ENCODE measurements around the gene NECAP2. TPM values are rescaled to one million over a fixed set of nuclear protein-coding genes. Genes with fewer than 3 reads are reported as not detected.

Gene NECAP2
- total and polyA plus RNA-seq, 5 donors from 2014 or later: 147 to 323 (median 300) TPM

DNA sequence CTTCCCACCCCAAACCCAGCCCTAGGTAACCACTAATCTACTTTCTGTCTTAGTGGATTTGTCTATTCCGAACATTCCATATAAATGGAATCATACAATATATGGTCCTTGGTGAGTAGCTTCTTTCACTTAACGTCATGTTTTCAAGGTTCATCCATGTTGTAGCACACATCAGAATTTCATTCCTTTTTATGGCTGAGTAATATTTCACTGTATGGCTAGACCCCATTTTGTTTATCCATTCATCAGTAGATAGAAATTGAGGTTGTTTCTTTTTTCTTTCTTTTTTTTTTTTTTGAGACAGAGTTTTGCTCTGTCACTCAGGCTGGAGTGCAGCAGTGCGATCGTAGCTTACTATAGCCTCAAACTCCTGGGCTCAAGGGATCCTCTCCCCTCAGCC is 6.5 kb upstream of the NECAP2 start:
- Mint-ChIP-seq H3K36me3 (no peaks in the 10 kb centered on the region), H3K4me3 (no peak overlapping the region), H3K27me3 (peaks cover 15% of the 10 kb centered on the region), H3K9me3 (no peaks in the 10 kb centered on the region), H3K27ac (no peak overlapping the region), H3K4me1 (peaks cover 0 to 2% (median 0%) of the 10 kb centered on the region in 4 donors)
- Histone ChIP-seq H3K27me3 (ENCODE audit: control insufficient read depth, insufficient read depth, low read length) (no peaks in the 10 kb centered on the region), H3K27ac (ENCODE audit: insufficient read depth, low read length, poor library complexity, severe bottlenecking) (no peak overlapping the region), H3K9me3 (ENCODE audit: control insufficient read depth in 2 of 2, low read length in 2 of 2) (no peaks in the 10 kb centered on the region), H3K36me3 (ENCODE audit: control insufficient read depth, insufficient read depth, low read length) (no peaks in the 10 kb centered on the region), H3K4me3 (ENCODE audit: low read depth, low read length) (no peak overlapping the region), H3K4me1 (ENCODE audit: control insufficient read depth, insufficient read depth, low read length, poor library complexity, severe bottlenecking) (no peaks in the 10 kb centered on the region)
- no peak for ATAC-seq (ENCODE audit: low read depth in 2 of 2)
- DNase-seq: no peak

DNA sequence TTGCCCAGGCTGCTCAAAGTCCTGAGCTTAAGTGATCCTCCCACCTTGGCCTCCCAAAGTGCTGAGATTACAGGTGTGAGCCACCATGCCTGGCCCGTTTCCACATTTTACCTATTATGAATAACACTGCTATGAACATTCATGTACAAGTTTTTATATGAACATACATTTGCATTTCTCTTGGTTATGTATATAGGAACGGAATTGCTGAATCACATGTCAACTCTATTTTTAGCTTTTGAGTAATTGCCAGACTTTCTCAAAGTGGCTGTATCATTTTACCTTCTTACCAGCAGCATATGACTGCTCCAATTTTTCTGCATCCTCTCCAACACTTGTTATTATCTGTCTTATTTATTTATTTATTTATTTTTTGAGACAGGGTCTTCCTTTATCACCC is 6.0 kb upstream of the NECAP2 start:
- H3K4me3 Mint-ChIP-seq: no peak overlapping the region
- H3K4me1 Mint-ChIP-seq: peaks cover 0 to 2% (median 0%) of the 10 kb centered on the region in 4 donors
- Histone ChIP-seq H3K9me3 (ENCODE audit: control insufficient read depth in 2 of 2, low read length in 2 of 2) (no peaks in the 10 kb centered on the region), H3K4me1 (ENCODE audit: control insufficient read depth, insufficient read depth, low read length, poor library complexity, severe bottlenecking) (no peaks in the 10 kb centered on the region), H3K27ac (ENCODE audit: insufficient read depth, low read length, poor library complexity, severe bottlenecking) (no peak overlapping the region), H3K27me3 (ENCODE audit: control insufficient read depth, insufficient read depth, low read length) (no peaks in the 10 kb centered on the region), H3K4me3 (ENCODE audit: low read depth, low read length) (no peak overlapping the region), H3K36me3 (ENCODE audit: control insufficient read depth, insufficient read depth, low read length) (no peaks in the 10 kb centered on the region)
- H3K27me3 Mint-ChIP-seq: peaks cover 15% of the 10 kb centered on the region
- H3K36me3 Mint-ChIP-seq: no peaks in the 10 kb centered on the region
- no peak overlapping the region for H3K27ac Mint-ChIP-seq
- ATAC-seq (ENCODE audit: low read depth in 2 of 2) (no peak), DNase-seq (no peak)
- no peaks in the 10 kb centered on the region for H3K9me3 Mint-ChIP-seq

DNA sequence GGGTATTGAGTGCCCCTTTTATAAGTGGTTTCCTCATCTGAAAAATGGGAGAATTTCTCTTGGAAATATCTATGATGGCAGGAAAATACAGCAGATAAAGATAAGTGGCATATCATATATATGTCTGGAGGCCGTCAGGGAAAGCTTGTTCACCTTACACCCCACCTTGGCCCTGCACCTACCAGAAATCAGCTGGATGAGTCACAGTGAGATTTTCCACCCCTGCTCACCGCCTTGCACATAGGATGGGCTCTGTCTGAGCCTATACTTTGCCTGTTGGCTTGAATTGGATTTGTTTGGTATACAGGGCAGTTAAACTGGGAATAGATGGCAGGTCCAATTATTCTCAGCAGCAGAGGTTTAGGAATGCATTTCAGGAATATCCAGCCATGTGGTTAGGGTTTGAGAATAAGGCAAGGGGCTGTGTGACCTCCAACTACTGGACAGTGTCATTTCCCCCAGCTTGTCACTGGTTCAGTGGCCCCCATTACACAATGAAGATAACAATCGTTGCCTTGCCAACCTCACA is 3.5 kb upstream of the NECAP2 start, which contains the start of gene SPATA21:
Gene SPATA21 (minus strand): TSS at position 479 of the 529 bp plus-strand sequence. CDS start 6,053 bp downstream, outside the sequence.
- Mint-ChIP-seq H3K27me3 (peaks cover 15% of the 10 kb centered on the region), H3K4me3 (no peak within 1 kb of the TSS), H3K9me3 (no peaks in the 10 kb centered on the region), H3K27ac (no peak within 1 kb of the TSS), H3K36me3 (no peaks in the 10 kb centered on the region), H3K4me1 (peaks cover 5 to 16% (median 11%) of the 10 kb centered on the region in 4 donors)
- Histone ChIP-seq H3K27ac (ENCODE audit: insufficient read depth, low read length, poor library complexity, severe bottlenecking) (no peak within 1 kb of the TSS), H3K4me3 (ENCODE audit: low read depth, low read length) (no peak within 1 kb of the TSS), H3K4me1 (ENCODE audit: control insufficient read depth, insufficient read depth, low read length, poor library complexity, severe bottlenecking) (peaks cover 14% of the 10 kb centered on the region), H3K9me3 (ENCODE audit: control insufficient read depth in 2 of 2, low read length in 2 of 2) (no peaks in the 10 kb centered on the region), H3K36me3 (ENCODE audit: control insufficient read depth, insufficient read depth, low read length) (peaks cover under 1% of the 10 kb centered on the region), H3K27me3 (ENCODE audit: control insufficient read depth, insufficient read depth, low read length) (no peaks in the 10 kb centered on the region)
- DNase-seq (no peak), ATAC-seq (ENCODE audit: low read depth in 2 of 2) (no peak)

DNA sequence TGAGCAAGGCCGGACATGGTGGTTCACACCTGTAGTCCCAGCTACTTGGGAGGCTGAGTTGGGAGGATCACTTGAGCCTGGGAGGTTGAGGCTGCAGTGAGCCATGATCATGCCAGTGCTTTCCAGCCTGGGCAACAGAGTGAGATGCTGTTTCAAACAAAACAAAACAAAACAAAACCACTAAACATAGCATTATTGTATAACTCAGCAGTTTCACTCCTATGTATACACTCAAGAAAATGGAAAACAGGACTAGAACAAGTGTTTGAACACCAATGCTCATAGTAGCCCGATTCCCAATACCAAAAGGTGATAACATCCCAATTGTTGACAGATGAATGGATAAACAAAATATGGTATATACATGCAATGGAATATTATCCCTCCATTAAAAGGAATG is 2.0 kb upstream of the NECAP2 start:
- peaks cover 10% of the 10 kb centered on the region for H3K27me3 Mint-ChIP-seq
- no peaks in the 10 kb centered on the region for H3K27me3 ChIP-seq (ENCODE audit: control insufficient read depth, insufficient read depth, low read length)
- H3K9me3 ChIP-seq (ENCODE audit: control insufficient read depth in 2 of 2, low read length in 2 of 2): no peaks in the 10 kb centered on the region
- H3K4me3 Mint-ChIP-seq: peak overlapping the region in 2 of 4 donors; percentile 65 to 70
- no peak overlapping the region for H3K27ac ChIP-seq (ENCODE audit: insufficient read depth, low read length, poor library complexity, severe bottlenecking)
- H3K4me1 ChIP-seq (ENCODE audit: control insufficient read depth, insufficient read depth, low read length, poor library complexity, severe bottlenecking): peaks cover 29% of the 10 kb centered on the region
- no peak for ATAC-seq (ENCODE audit: low read depth in 2 of 2)
- H3K4me1 Mint-ChIP-seq: peaks cover 8 to 31% (median 20%) of the 10 kb centered on the region in 4 donors
- H3K27ac Mint-ChIP-seq: no peak overlapping the region
- no peak overlapping the region for H3K4me3 ChIP-seq (ENCODE audit: low read depth, low read length)
- peaks cover 12% of the 10 kb centered on the region for H3K36me3 ChIP-seq (ENCODE audit: control insufficient read depth, insufficient read depth, low read length)
- peaks cover 4% of the 10 kb centered on the region for H3K36me3 Mint-ChIP-seq
- DNase-seq: no peak
- H3K9me3 Mint-ChIP-seq: no peaks in the 10 kb centered on the region

DNA sequence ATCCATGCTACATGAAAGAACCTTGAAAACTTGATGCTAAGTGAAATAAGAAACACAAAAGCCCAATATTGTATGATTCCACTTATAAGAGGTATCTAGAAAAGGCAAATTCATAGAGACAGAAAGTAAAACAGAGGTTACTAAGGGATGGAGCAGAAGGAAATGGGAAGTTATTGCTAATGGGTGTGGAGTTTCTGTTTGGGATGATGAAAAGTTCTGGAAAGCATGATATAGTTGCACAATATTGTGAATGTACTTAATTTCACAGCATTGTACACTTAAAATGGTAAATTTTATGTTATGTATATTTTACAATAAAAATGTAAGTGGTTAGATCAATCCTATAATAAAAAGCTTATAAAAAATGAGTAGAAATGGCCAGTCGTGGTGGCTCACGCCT is 1.6 kb upstream of the NECAP2 start:
- ATAC-seq (ENCODE audit: low read depth in 2 of 2) (no peak), DNase-seq (no peak)
- H3K4me3 Mint-ChIP-seq: peak overlapping the region; percentile 42 to 70 (median 62)
- Histone ChIP-seq H3K4me1 (ENCODE audit: control insufficient read depth, insufficient read depth, low read length, poor library complexity, severe bottlenecking) (peaks cover 33% of the 10 kb centered on the region), H3K27ac (ENCODE audit: insufficient read depth, low read length, poor library complexity, severe bottlenecking) (no peak overlapping the region), H3K4me3 (ENCODE audit: low read depth, low read length) (no peak overlapping the region), H3K9me3 (ENCODE audit: control insufficient read depth in 2 of 2, low read length in 2 of 2) (no peaks in the 10 kb centered on the region), H3K36me3 (ENCODE audit: control insufficient read depth, insufficient read depth, low read length) (peaks cover 16% of the 10 kb centered on the region), H3K27me3 (ENCODE audit: control insufficient read depth, insufficient read depth, low read length) (no peaks in the 10 kb centered on the region)
- H3K9me3 Mint-ChIP-seq: no peaks in the 10 kb centered on the region
- peaks cover 9% of the 10 kb centered on the region for H3K27me3 Mint-ChIP-seq
- H3K4me1 Mint-ChIP-seq: peaks cover 8 to 35% (median 22%) of the 10 kb centered on the region in 4 donors
- peaks cover 4% of the 10 kb centered on the region for H3K36me3 Mint-ChIP-seq
- H3K27ac Mint-ChIP-seq: no peak overlapping the region

DNA sequence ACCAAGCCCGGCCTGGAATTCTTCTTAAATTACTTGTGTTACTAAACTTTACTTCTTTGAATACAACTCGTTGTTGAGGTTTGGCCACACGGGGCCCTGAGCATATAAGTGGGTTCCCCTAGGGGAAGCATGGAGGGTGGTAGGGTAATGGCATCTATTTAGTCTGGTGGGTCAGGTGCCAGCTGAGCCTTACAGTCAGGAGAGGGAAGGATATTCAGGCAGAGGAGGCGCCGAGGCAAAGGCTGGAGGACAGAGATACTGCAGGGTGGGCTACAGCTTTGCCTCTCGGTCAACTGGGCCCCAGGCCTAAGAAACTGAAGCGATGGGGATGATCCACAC is 424 bp upstream of the NECAP2 start:
- H3K4me3 ChIP-seq (ENCODE audit: low read depth, low read length): peak overlapping the region; percentile 93
- no peaks in the 10 kb centered on the region for H3K9me3 ChIP-seq (ENCODE audit: control insufficient read depth in 2 of 2, low read length in 2 of 2)
- Mint-ChIP-seq H3K4me3 (peak overlapping the region; percentile 95 to 100 (median 97)), H3K4me1 (peaks cover 8 to 45% (median 26%) of the 10 kb centered on the region in 4 donors), H3K27me3 (peaks cover 5% of the 10 kb centered on the region), H3K36me3 (peaks cover 9% of the 10 kb centered on the region), H3K9me3 (no peaks in the 10 kb centered on the region), H3K27ac (peak overlapping the region; percentile 97)
- no peak for DNase-seq
- no peaks in the 10 kb centered on the region for H3K27me3 ChIP-seq (ENCODE audit: control insufficient read depth, insufficient read depth, low read length)
- no peak for ATAC-seq (ENCODE audit: low read depth in 2 of 2)
- peaks cover 27% of the 10 kb centered on the region for H3K36me3 ChIP-seq (ENCODE audit: control insufficient read depth, insufficient read depth, low read length)
- peak overlapping the region; percentile 99 for H3K27ac ChIP-seq (ENCODE audit: insufficient read depth, low read length, poor library complexity, severe bottlenecking)
- peaks cover 36% of the 10 kb centered on the region for H3K4me1 ChIP-seq (ENCODE audit: control insufficient read depth, insufficient read depth, low read length, poor library complexity, severe bottlenecking)

DNA sequence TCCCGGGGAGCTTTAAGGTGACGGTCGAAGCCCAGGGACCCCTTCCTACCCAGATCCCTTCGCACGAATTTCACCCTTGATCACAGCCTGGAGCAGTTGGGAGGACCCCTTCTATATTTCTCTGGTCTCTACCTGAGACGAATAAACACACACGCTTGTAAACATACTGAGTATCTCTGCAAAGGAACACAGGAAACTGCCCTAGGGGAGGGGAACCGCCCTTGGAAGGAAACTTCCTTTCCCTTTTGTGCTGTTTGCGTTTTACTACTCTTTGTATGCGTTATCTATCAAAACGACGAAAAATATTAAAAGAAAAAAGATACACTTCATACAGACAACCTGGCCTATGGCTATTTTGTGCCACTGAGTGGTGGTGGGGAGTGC is 750 bp downstream of the NECAP2 start:
- Mint-ChIP-seq H3K9me3 (no peaks in the 10 kb centered on the region), H3K4me1 (peaks cover 8 to 55% (median 26%) of the 10 kb centered on the region in 4 donors), H3K27ac (peak overlapping the region; percentile 97), H3K36me3 (peaks cover 9% of the 10 kb centered on the region), H3K27me3 (peaks cover 5% of the 10 kb centered on the region), H3K4me3 (peak overlapping the region; percentile 95 to 100 (median 97))
- Histone ChIP-seq H3K27me3 (ENCODE audit: control insufficient read depth, insufficient read depth, low read length) (no peaks in the 10 kb centered on the region), H3K4me3 (ENCODE audit: low read depth, low read length) (peak overlapping the region; percentile 93), H3K9me3 (ENCODE audit: control insufficient read depth in 2 of 2, low read length in 2 of 2) (no peaks in the 10 kb centered on the region), H3K27ac (ENCODE audit: insufficient read depth, low read length, poor library complexity, severe bottlenecking) (peak overlapping the region; percentile 99), H3K36me3 (ENCODE audit: control insufficient read depth, insufficient read depth, low read length) (peaks cover 37% of the 10 kb centered on the region), H3K4me1 (ENCODE audit: control insufficient read depth, insufficient read depth, low read length, poor library complexity, severe bottlenecking) (peaks cover 36% of the 10 kb centered on the region)
- ATAC-seq (ENCODE audit: low read depth in 2 of 2) (peak; percentile 29 to 48), DNase-seq (peak in 1 of 3 donors; percentile 82)

DNA sequence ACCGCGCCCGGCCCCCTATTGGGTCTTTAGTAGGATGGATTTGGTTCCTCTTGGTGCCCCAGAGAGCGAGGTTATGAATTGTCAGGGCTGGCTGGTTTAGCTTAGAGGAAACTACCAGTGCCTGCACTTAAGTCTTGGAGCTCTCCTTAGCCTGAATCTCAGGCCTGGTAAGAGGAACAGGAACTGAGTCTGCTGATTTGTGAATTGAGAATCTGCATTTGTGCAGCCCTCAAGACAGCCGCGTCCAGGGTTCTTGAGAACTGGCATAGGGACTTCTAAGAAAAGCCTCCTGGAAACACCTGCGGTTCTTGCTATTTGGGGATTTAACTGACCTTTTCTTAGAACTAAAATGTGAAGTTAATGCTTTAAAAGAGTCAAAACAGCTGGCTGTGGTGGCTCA is 1.7 kb downstream of the NECAP2 start:
- peaks cover 11% of the 10 kb centered on the region for H3K36me3 Mint-ChIP-seq
- Histone ChIP-seq H3K36me3 (ENCODE audit: control insufficient read depth, insufficient read depth, low read length) (peaks cover 46% of the 10 kb centered on the region), H3K27ac (ENCODE audit: insufficient read depth, low read length, poor library complexity, severe bottlenecking) (peak overlapping the region; percentile 99), H3K27me3 (ENCODE audit: control insufficient read depth, insufficient read depth, low read length) (no peaks in the 10 kb centered on the region), H3K4me1 (ENCODE audit: control insufficient read depth, insufficient read depth, low read length, poor library complexity, severe bottlenecking) (peaks cover 36% of the 10 kb centered on the region), H3K4me3 (ENCODE audit: low read depth, low read length) (peak overlapping the region; percentile 93), H3K9me3 (ENCODE audit: control insufficient read depth in 2 of 2, low read length in 2 of 2) (no peaks in the 10 kb centered on the region)
- peak overlapping the region; percentile 73 to 97 (median 80) for H3K27ac Mint-ChIP-seq
- ATAC-seq (ENCODE audit: low read depth in 2 of 2) (no peak), DNase-seq (peak in 1 of 3 donors; percentile 87)
- peaks cover 5% of the 10 kb centered on the region for H3K27me3 Mint-ChIP-seq
- H3K4me3 Mint-ChIP-seq: peak overlapping the region; percentile 95 to 100 (median 97)
- H3K9me3 Mint-ChIP-seq: no peaks in the 10 kb centered on the region
- H3K4me1 Mint-ChIP-seq: peaks cover 8 to 58% (median 27%) of the 10 kb centered on the region in 4 donors
